ENCODE results near the gene USP6. TPM values are rescaled to one million over a fixed set of nuclear protein-coding genes. Genes with fewer than 3 reads are reported as not detected.
"Not testable (repeated sequence)": the region's sequence is repeated elsewhere in the genome, so short reads cannot be mapped to it uniquely, and the experiment has no call there.

USP6 gene
- total RNA-seq, 1 experiment from 2014 or later: 0.08 TPM

DNA sequence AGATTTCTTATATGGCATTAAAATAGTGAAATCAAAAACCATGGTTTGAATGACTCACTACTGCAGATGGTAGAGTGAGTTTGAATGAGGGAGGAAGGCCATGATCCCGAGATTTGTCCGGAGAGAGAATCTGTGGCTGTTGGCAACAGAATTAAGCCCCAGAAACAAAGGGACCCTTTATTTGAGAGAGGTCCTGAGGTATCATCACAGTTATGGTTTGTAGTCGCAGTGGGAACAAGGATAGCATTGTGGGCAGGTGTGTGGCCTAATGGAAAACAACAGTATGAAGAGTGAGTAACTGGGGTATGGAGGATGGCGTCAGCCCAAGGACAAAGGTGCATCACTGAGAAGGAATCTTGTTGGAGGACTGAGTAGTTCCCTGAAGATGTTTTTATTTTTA is 46.1 kb upstream of the USP6 start:
- ATAC-seq: no peak
- POLR2A ChIA-PET: no interaction called here
- CTCF ChIA-PET: no interaction called here
- intact Hi-C loops (cut with micrococcal nuclease; ENCODE audit: unreplicated experiment): no loop called here
- H3K4me3 ChIP-seq (ENCODE audit: low read depth in 2 of 2, low read length in 2 of 2): no peak overlapping the region
- in situ Hi-C loops (cut with HindIII; ENCODE audit: low pct_unique_long_range_greater_than_20kb, low sequenced_read_pairs): no loop called here
- TF ChIP-seq, protein P1, sequence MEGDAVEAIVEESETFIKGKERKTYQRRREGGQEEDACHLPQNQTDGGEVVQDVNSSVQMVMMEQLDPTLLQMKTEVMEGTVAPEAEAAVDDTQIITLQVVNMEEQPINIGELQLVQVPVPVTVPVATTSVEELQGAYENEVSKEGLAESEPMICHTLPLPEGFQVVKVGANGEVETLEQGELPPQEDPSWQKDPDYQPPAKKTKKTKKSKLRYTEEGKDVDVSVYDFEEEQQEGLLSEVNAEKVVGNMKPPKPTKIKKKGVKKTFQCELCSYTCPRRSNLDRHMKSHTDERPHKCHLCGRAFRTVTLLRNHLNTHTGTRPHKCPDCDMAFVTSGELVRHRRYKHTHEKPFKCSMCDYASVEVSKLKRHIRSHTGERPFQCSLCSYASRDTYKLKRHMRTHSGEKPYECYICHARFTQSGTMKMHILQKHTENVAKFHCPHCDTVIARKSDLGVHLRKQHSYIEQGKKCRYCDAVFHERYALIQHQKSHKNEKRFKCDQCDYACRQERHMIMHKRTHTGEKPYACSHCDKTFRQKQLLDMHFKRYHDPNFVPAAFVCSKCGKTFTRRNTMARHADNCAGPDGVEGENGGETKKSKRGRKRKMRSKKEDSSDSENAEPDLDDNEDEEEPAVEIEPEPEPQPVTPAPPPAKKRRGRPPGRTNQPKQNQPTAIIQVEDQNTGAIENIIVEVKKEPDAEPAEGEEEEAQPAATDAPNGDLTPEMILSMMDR (IDR thresholded peaks at IDR 0.05): no peak
- TF ChIP-seq, protein P2, sequence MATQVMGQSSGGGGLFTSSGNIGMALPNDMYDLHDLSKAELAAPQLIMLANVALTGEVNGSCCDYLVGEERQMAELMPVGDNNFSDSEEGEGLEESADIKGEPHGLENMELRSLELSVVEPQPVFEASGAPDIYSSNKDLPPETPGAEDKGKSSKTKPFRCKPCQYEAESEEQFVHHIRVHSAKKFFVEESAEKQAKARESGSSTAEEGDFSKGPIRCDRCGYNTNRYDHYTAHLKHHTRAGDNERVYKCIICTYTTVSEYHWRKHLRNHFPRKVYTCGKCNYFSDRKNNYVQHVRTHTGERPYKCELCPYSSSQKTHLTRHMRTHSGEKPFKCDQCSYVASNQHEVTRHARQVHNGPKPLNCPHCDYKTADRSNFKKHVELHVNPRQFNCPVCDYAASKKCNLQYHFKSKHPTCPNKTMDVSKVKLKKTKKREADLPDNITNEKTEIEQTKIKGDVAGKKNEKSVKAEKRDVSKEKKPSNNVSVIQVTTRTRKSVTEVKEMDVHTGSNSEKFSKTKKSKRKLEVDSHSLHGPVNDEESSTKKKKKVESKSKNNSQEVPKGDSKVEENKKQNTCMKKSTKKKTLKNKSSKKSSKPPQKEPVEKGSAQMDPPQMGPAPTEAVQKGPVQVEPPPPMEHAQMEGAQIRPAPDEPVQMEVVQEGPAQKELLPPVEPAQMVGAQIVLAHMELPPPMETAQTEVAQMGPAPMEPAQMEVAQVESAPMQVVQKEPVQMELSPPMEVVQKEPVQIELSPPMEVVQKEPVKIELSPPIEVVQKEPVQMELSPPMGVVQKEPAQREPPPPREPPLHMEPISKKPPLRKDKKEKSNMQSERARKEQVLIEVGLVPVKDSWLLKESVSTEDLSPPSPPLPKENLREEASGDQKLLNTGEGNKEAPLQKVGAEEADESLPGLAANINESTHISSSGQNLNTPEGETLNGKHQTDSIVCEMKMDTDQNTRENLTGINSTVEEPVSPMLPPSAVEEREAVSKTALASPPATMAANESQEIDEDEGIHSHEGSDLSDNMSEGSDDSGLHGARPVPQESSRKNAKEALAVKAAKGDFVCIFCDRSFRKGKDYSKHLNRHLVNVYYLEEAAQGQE (IDR thresholded peaks at IDR 0.05; ENCODE audit: insufficient read depth in 1 of 2, low read depth in 2 of 2, low read length in 1 of 2): no peak
- TF ChIP-seq SIN3A (IDR thresholded peaks at IDR 0.05; ENCODE audit: borderline replicate concordance, insufficient read depth, low read depth, low read length) (no peak), POLR2AphosphoS5 (IDR thresholded peaks at IDR 0.05; ENCODE audit: low read depth, low read length) (no peak)
- no peak overlapping the region for H3K27ac ChIP-seq (ENCODE audit: low read length)
- no peaks in the 10 kb centered on the region for H3K27me3 ChIP-seq (ENCODE audit: control insufficient read depth, insufficient read depth, low read length)
- no TSS peak for BruUV-seq (replicated peaks)
- no peaks in the 10 kb centered on the region for H3K36me3 ChIP-seq (ENCODE audit: control insufficient read depth, insufficient read depth, low read length)
- no peak for DNase-seq (ENCODE audit: low read depth, low spot score)
- no peaks in the 10 kb centered on the region for H3K4me1 ChIP-seq (ENCODE audit: control insufficient read depth, insufficient read depth, low read length)
- H3K9me3 ChIP-seq (ENCODE audit: control insufficient read depth, insufficient read depth, low read depth, low read length): no peaks in the 10 kb centered on the region

DNA sequence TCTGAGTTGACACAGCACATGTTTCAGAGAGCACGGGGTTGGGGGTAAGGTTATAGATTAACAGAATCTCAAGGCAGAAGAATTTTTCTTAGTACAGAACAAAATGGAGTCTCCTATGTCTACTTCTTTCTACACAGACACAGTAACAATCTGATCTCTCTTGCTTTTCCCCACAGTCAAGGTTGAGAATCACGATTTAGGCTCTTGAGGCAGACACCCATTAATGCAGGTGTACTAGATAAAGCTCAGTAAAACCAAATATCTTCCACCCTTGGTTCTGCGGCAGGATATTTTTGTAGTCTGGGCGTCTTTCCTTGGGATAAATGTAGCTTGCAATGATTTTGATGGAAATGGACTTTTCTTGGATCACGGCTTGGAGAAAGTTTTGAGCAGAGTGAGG is 40.4 kb upstream of the USP6 start:
- CTCF ChIA-PET; H3K4me3 ChIP-seq (ENCODE audit: low read depth in 2 of 2, low read length in 2 of 2); DNase-seq (ENCODE audit: low read depth, low spot score); H3K9me3 ChIP-seq (ENCODE audit: control insufficient read depth, insufficient read depth, low read depth, low read length); H3K27ac ChIP-seq (ENCODE audit: low read length); POLR2A ChIA-PET; intact Hi-C loops (cut with micrococcal nuclease; ENCODE audit: unreplicated experiment); ATAC-seq; BruUV-seq (replicated peaks); H3K4me1 ChIP-seq (ENCODE audit: control insufficient read depth, insufficient read depth, low read length); H3K36me3 ChIP-seq (ENCODE audit: control insufficient read depth, insufficient read depth, low read length); in situ Hi-C loops (cut with HindIII; ENCODE audit: low pct_unique_long_range_greater_than_20kb, low sequenced_read_pairs); H3K27me3 ChIP-seq (ENCODE audit: control insufficient read depth, insufficient read depth, low read length): not testable (repeated sequence)

DNA sequence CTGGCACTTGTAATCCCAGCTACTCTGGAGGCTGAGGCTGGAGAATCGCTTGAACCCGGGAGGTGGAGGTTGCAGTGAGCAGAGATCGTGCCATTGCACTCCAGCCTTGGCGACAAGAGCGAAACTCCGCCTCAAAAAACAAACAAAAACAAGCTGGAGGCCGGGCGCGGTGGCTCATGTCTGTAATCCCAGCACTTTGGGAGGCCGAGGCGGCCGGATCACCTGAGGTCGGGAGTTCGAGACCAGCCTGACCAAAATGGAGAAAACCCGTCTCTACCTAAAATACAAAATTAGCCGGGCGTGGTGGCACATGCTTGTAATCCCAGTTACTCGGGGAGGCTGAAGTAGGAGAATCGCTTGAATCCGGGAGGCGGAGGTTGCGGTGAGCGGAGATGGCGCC is 38.6 kb upstream of the USP6 start:
- intact Hi-C loops (cut with micrococcal nuclease; ENCODE audit: unreplicated experiment); H3K27ac ChIP-seq (ENCODE audit: low read length); BruUV-seq (replicated peaks); H3K4me1 ChIP-seq (ENCODE audit: control insufficient read depth, insufficient read depth, low read length); DNase-seq (ENCODE audit: low read depth, low spot score); in situ Hi-C loops (cut with HindIII; ENCODE audit: low pct_unique_long_range_greater_than_20kb, low sequenced_read_pairs); H3K27me3 ChIP-seq (ENCODE audit: control insufficient read depth, insufficient read depth, low read length); CTCF ChIA-PET; H3K4me3 ChIP-seq (ENCODE audit: low read depth in 2 of 2, low read length in 2 of 2); POLR2A ChIA-PET; H3K36me3 ChIP-seq (ENCODE audit: control insufficient read depth, insufficient read depth, low read length); H3K9me3 ChIP-seq (ENCODE audit: control insufficient read depth, insufficient read depth, low read depth, low read length); ATAC-seq: not testable (repeated sequence)
